ENCODE measurements around the gene VWA3B.

DNA sequence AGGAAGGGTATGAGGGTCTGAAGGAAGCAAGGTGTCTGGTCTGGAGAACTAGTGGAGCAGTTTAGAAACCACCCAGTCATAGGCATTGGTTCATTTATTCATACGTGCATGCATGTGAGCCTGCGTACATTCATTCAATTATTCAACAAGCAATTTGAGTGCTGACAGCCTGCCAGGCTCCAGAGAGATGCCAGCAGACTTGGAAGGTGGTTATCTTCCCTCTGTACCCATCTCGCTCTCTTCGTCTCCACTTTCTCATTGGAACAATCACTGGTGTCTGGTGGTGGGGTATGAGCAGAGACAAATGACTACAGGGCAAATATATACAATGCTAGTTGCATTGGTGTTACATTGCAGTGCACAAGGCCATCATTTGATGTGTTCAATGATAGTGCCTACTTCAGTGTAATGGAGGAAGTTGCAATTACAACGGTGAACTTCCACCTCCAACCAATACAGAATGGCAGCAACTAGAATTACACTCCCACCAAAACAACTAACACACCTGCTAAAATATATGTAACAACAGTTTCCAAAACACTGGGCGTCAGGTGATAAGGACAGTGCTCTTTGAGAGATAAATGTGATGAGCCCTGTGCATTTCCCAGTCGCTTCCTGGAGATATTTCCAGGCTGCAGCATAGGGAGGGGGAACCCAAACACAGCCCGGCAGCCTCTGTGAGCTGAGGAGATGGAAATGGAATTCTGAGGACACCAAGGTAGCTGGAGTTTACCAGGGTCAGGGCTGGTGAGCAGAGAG lies 226.7 kb downstream of the VWA3B start:
- TF ChIP-seq NFE2L2 (IDR thresholded peaks at IDR 0.05; ENCODE audit: low read depth, low read length) = no peak
- TF ChIP-seq, protein P1, sequence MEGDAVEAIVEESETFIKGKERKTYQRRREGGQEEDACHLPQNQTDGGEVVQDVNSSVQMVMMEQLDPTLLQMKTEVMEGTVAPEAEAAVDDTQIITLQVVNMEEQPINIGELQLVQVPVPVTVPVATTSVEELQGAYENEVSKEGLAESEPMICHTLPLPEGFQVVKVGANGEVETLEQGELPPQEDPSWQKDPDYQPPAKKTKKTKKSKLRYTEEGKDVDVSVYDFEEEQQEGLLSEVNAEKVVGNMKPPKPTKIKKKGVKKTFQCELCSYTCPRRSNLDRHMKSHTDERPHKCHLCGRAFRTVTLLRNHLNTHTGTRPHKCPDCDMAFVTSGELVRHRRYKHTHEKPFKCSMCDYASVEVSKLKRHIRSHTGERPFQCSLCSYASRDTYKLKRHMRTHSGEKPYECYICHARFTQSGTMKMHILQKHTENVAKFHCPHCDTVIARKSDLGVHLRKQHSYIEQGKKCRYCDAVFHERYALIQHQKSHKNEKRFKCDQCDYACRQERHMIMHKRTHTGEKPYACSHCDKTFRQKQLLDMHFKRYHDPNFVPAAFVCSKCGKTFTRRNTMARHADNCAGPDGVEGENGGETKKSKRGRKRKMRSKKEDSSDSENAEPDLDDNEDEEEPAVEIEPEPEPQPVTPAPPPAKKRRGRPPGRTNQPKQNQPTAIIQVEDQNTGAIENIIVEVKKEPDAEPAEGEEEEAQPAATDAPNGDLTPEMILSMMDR (conservative IDR thresholded peaks at IDR 0.05; ENCODE audit: low read depth, low read length) = no peak
- no peak for TF ChIP-seq POLR2A (IDR thresholded peaks at IDR 0.05; ENCODE audit: low read depth, low read length)
- no peak for TF ChIP-seq MXI1 (IDR thresholded peaks at IDR 0.05; ENCODE audit: borderline replicate concordance, low read depth, low read length)
- TF ChIP-seq RAD21 (IDR thresholded peaks at IDR 0.05; ENCODE audit: low read length) = no peak
- TF ChIP-seq CEBPB (IDR thresholded peaks at IDR 0.05; ENCODE audit: low read depth, low read length) = no peak
- no peak for TF ChIP-seq RFX5 (IDR thresholded peaks at IDR 0.05; ENCODE audit: low read depth, low read length)
- TF ChIP-seq, protein P2, sequence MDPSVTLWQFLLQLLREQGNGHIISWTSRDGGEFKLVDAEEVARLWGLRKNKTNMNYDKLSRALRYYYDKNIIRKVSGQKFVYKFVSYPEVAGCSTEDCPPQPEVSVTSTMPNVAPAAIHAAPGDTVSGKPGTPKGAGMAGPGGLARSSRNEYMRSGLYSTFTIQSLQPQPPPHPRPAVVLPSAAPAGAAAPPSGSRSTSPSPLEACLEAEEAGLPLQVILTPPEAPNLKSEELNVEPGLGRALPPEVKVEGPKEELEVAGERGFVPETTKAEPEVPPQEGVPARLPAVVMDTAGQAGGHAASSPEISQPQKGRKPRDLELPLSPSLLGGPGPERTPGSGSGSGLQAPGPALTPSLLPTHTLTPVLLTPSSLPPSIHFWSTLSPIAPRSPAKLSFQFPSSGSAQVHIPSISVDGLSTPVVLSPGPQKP (IDR thresholded peaks at IDR 0.05; ENCODE audit: borderline replicate concordance, low read depth, low read length) = no peak
- no peak for TF ChIP-seq RCOR1 (IDR thresholded peaks at IDR 0.05; ENCODE audit: insufficient replicate concordance, low read length)
- no peak for TF ChIP-seq MAZ (IDR thresholded peaks at IDR 0.05; ENCODE audit: borderline replicate concordance, low read depth, low read length)
- TF ChIP-seq MAFK (IDR thresholded peaks at IDR 0.05; ENCODE audit: low read depth, low read length) = no peak

Data from IMR-90 (cell line).